ENCODE data around the gene GPR78. TPM values are rescaled to one million over a fixed set of nuclear protein-coding genes. Genes with fewer than 3 reads are reported as not detected.
"Not testable (repeated sequence)": the region's sequence is repeated elsewhere in the genome, so short reads cannot be mapped to it uniquely, and the experiment has no call there.

The GPR78 gene
- total RNA-seq, 1 experiment from 2014 or later, result 3.4 TPM

DNA sequence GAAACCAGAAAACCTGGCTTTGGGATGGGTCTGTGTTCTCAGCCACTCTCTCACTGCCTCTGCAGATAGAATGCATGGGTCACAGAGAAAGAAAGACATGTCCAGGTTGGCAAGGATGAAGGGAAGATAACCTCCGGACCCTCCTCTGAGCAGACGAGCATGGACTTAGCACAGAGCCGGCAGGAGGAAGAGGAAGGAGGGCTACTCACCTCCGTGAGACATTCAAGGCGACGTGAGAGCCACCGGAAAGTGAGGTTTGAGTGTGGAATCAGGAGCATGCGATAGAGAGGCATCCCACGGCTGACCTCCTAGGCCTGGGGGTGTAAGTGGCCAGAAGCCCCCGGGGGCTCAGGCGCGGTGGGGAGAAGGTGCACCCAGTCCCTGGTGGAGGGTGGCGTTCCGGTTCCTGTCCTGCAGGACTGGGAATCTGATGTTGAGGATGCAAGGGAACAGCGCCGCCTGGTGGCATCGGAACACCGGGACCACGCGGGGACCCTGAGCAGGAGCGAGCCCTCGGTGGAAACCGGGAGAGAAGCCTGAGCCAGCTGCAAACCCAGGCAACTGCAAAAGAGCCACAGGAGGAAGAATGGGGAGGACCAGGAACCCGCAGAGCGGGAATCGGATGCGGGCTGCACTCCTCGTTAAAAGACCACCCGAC is 55.8 kb downstream of the GPR78 start:
- not testable (repeated sequence) for H3K9me3 Mint-ChIP-seq; H3K9me3 ChIP-seq (ENCODE audit: control insufficient read depth, low read depth, low read length); H3K4me1 ChIP-seq (ENCODE audit: insufficient read depth, low read length); H3T11ph ChIP-seq (ENCODE audit: low read length); H3K4me2 ChIP-seq (ENCODE audit: insufficient read depth, insufficient read length, low read length); H3K27me3 ChIP-seq (ENCODE audit: insufficient read depth, low read length); H3K23ac ChIP-seq (ENCODE audit: insufficient read length, low read depth, low read length); H2BK120ac ChIP-seq (ENCODE audit: low read depth, low read length, poor library complexity, severe bottlenecking); H3K4me3 Mint-ChIP-seq; H4K91ac ChIP-seq (ENCODE audit: insufficient read length, low read depth, low read length); H3K79me1 ChIP-seq (ENCODE audit: insufficient read depth, low read depth, low read length, poor library complexity, severe bottlenecking); H3K27ac ChIP-seq (ENCODE audit: insufficient read length, low read depth, low read length); H3K27ac Mint-ChIP-seq; H2BK20ac ChIP-seq (ENCODE audit: low read depth, low read length, poor library complexity, severe bottlenecking); H4K20me1 ChIP-seq (ENCODE audit: control insufficient read depth, insufficient read depth, insufficient read length); H3K79me2 ChIP-seq (ENCODE audit: insufficient read depth, low read length); H3K9ac ChIP-seq (ENCODE audit: extremely low read depth, insufficient read length, low read length); H2BK15ac ChIP-seq (ENCODE audit: low read depth, low read length); H3K4me1 Mint-ChIP-seq; H4K5ac ChIP-seq (ENCODE audit: insufficient read length, low read depth, low read length); H3K14ac ChIP-seq (ENCODE audit: insufficient read depth, low read length); H2BK12ac ChIP-seq (ENCODE audit: insufficient read length, low read depth, low read length); H3K56ac ChIP-seq (ENCODE audit: insufficient read length, low read depth, low read length); DNase-seq; H2BK5ac ChIP-seq (ENCODE audit: insufficient read length, low read length); H3K23me2 ChIP-seq (ENCODE audit: insufficient read length, low read depth, low read length, poor library complexity, severe bottlenecking); H4K8ac ChIP-seq (replicated peaks; ENCODE audit: insufficient read length, low read depth, low read length); H2AFZ ChIP-seq (ENCODE audit: low read length); H3K18ac ChIP-seq (ENCODE audit: insufficient read length, low read depth, low read length); H2AK5ac ChIP-seq (ENCODE audit: insufficient read length, low read length); H3K4ac ChIP-seq (ENCODE audit: low read depth, low read length); H3K36me3 Mint-ChIP-seq (ENCODE audit: insufficient read depth in 1 of 3, low read depth in 3 of 3)
- peaks cover 21% of the 10 kb centered on the region for H3K27me3 Mint-ChIP-seq (ENCODE audit: low read depth)
- WGBS (ENCODE audit: extremely low coverage, insufficient read length, low lambda C conversion rate), result no CpG with 5 or more reads among the region's 29 CpGs

Other genes starting within 250 kb of the GPR78 start
- 13.1 and 13.8 TPM in 2 replicates for gene ACOX3, start 139.7 kb upstream of the GPR78 start, total RNA-seq (2021)
- 22.8 and 28.3 TPM in 2 replicates for gene TRMT44, start 139.6 kb upstream of the GPR78 start, total RNA-seq (2021)
- 36.4 and 37.3 TPM in 2 replicates for gene CPZ, start 12.4 kb downstream of the GPR78 start, total RNA-seq (2021)